GM18511 (cell line): ENCODE results near the gene GDPD1.
A peak's percentile ranks its signal among the peaks of the same experiment; 100 is the strongest.
"Not testable (repeated sequence)": the region's sequence is repeated elsewhere in the genome, so short reads cannot be mapped to it uniquely, and the experiment has no call there.

ENCODE experiments used
- ATAC-seq: cut with Tn5 transposase; IDR thresholded peaks from one replicate; pipeline ENCODE4 v1.9.1; 2021; ENCODE audit warnings: mild to moderate bottlenecking, moderate library complexity; ENCODE audit not compliant: unreplicated experiment

The GDPD1 gene

GRCh38 chr17:59311051-59311468, 90.7 kb downstream of the GDPD1 start:
- peak; percentile 64 for ATAC-seq

GRCh38 chr17:59311521-59311920, 91.2 kb downstream of the GDPD1 start:
- not testable (repeated sequence) for ATAC-seq

GRCh38 chr17:59315866-59316265, 95.6 kb downstream of the GDPD1 start:
- no peak for ATAC-seq
